SH-SY5Y (cell line): Measurements from ENCODE around the gene MANBA.

ENCODE experiments used
- GATA2 ChIP-seq: IDR thresholded peaks from 2 replicates; pipeline ENCODE4 v1.6.1; 2011; ENCODE audit warnings: mild to moderate bottlenecking, low read depth, low read length
- GATA3 ChIP-seq: IDR thresholded peaks from 2 replicates; pipeline ENCODE4 v1.6.1; 2011; ENCODE audit warnings: low read depth, mild to moderate bottlenecking, low read length, moderate library complexity

GRCh38 chr4:102807345-102807744 lies 46.6 kb upstream of the MANBA start:
- TF ChIP-seq GATA3 (no peak), GATA2 (no peak)
